Activated CD4-positive, alpha-beta T cell treated with anti-CD3 and anti-CD28 coated beads, Interleukin-2, amount 10 ng/mL, durations not matched to agents 7 days and 5 days (primary cell): Measurements from ENCODE around the gene FGA. TPM values are rescaled to one million over a fixed set of nuclear protein-coding genes. Genes with fewer than 3 reads are reported as not detected.
A peak's percentile ranks its signal among the peaks of the same experiment; 100 is the strongest.

Source experiments
- CTCF ChIA-PET: fragments of 350-600 bp; sonication (Branson Sonifier 250); formaldehyde crosslinking; loops from one replicate; lab custom pipeline; 2021; ENCODE audit warnings: antibody characterized with exemption; lab: Charles Lee
- POLR2A ChIA-PET: fragments of 350-600 bp; sonication (Branson Sonifier 250); formaldehyde crosslinking; loops from one replicate; lab custom pipeline; 2021; ENCODE audit warnings: antibody characterized with exemption; lab: Charles Lee
- DNase-seq: peaks from one replicate; pipeline ENCODE4 v3.0.0-alpha.2; 2020
- H3K27ac Mint-ChIP-seq: one replicate; pipeline ENCODE4 v1.8.0; 2021; ENCODE audit warnings: mild to moderate bottlenecking, moderate library complexity, mixed read lengths
- H3K27me3 Mint-ChIP-seq: one replicate; pipeline ENCODE4 v1.8.0; 2021; ENCODE audit warnings: mixed read lengths
- H3K36me3 Mint-ChIP-seq: one replicate; pipeline ENCODE4 v1.8.0; 2021; ENCODE audit warnings: low read depth, mixed read lengths
- H3K4me1 Mint-ChIP-seq: one replicate; pipeline ENCODE4 v1.8.0; 2021; ENCODE audit warnings: mixed read lengths
- H3K4me3 Mint-ChIP-seq: one replicate; pipeline ENCODE4 v1.8.0; 2021; ENCODE audit warnings: mild to moderate bottlenecking, moderate library complexity, mixed read lengths
- H3K9me3 Mint-ChIP-seq: one replicate; pipeline ENCODE4 v1.8.0; 2021; ENCODE audit warnings: mixed read lengths
- total RNA-seq, 2 experiments: library from RNA; stranded (reverse); gene quantifications; one replicate each; pipeline ENCODE4 v1.2.3, GENCODE V29; 2021

Gene FGA
- total RNA-seq, 2 experiments from 2014 or later: not detected

DNA sequence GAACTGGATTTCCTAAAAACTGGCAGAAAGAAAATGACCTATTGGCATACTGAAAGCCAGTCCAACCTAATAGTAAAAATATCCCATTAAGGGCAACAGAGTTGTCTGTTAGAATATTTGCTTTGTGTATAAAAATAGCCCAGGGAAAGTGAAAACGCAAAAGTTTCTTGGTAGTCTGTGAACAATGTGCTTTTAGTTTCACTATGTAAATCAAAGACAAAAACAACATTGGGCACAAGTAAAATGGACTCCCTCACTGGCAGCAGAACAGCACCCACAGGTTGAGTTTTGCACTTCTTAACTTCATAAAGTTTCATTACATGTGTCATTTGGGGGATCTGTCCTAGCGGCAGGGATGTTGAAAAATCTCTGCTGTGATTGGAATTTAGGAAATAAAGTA is 26.2 kb upstream of the FGA start:
- H3K27me3 Mint-ChIP-seq: peaks cover 17% of the 10 kb centered on the region
- peaks cover 8% of the 10 kb centered on the region for H3K36me3 Mint-ChIP-seq
- ChIA-PET CTCF (interaction anchor here (1.6 kb wide), 1 partner anchor 25 kb away, joined by 3 read pairs; no protein-coding TSS in a partner anchor), POLR2A (no interaction called here)
- peak overlapping the region; percentile 14 for H3K4me3 Mint-ChIP-seq
- H3K4me1 Mint-ChIP-seq: peaks cover 19% of the 10 kb centered on the region
- H3K9me3 Mint-ChIP-seq: peaks cover 4% of the 10 kb centered on the region
- peak; percentile 28 for DNase-seq
- H3K27ac Mint-ChIP-seq: peak overlapping the region; percentile 83

GRCh38 chr4:154616287-154616686 is 25.7 kb upstream of the FGA start:
- peak overlapping the region; percentile 83 for H3K27ac Mint-ChIP-seq
- POLR2A ChIA-PET: no interaction called here
- peaks cover 4% of the 10 kb centered on the region for H3K9me3 Mint-ChIP-seq

GRCh38 chr4:154615211-154615610 is 24.7 kb upstream of the FGA start:
- Mint-ChIP-seq H3K9me3 (peaks cover 4% of the 10 kb centered on the region), H3K4me3 (no peak overlapping the region), H3K27ac (no peak overlapping the region), H3K4me1 (peaks cover 19% of the 10 kb centered on the region), H3K36me3 (peaks cover 8% of the 10 kb centered on the region), H3K27me3 (peaks cover 16% of the 10 kb centered on the region)
- no peak for DNase-seq
- ChIA-PET POLR2A (no interaction called here), CTCF (interaction anchor here (1.6 to 1.8 kb wide), 2 partner anchors 12 to 24 kb away, joined by 3 to 5 read pairs; no protein-coding TSS in a partner anchor)

More at GRCh38 chr4:154616287-154616686, 25.7 kb upstream of the FGA start:
- H3K36me3 Mint-ChIP-seq: peaks cover 8% of the 10 kb centered on the region
- H3K4me3 Mint-ChIP-seq: no peak overlapping the region
- DNase-seq: no peak
- peaks cover 13% of the 10 kb centered on the region for H3K27me3 Mint-ChIP-seq
- peaks cover 19% of the 10 kb centered on the region for H3K4me1 Mint-ChIP-seq
- CTCF ChIA-PET: interaction anchor here (1.6 kb wide), 1 partner anchor 25 kb away, joined by 3 read pairs; no protein-coding TSS in a partner anchor

- POLR2A ChIA-PET: no interaction called here
- H3K36me3 Mint-ChIP-seq: peaks cover 8% of the 10 kb centered on the region
- no peak for DNase-seq
- H3K9me3 Mint-ChIP-seq: peaks cover 4% of the 10 kb centered on the region
- no peak overlapping the region for H3K4me3 Mint-ChIP-seq
- CTCF ChIA-PET: interaction anchor here (1.8 kb wide), 1 partner anchor 11 kb away, joined by 5 read pairs; no protein-coding TSS in a partner anchor
- H3K4me1 Mint-ChIP-seq: peaks cover 19% of the 10 kb centered on the region
- H3K27ac Mint-ChIP-seq: no peak overlapping the region
- peaks cover 18% of the 10 kb centered on the region for H3K27me3 Mint-ChIP-seq
These were observed 23.8 kb upstream of the FGA start for GRCh38 chr4:154614306-154614705.

DNA sequence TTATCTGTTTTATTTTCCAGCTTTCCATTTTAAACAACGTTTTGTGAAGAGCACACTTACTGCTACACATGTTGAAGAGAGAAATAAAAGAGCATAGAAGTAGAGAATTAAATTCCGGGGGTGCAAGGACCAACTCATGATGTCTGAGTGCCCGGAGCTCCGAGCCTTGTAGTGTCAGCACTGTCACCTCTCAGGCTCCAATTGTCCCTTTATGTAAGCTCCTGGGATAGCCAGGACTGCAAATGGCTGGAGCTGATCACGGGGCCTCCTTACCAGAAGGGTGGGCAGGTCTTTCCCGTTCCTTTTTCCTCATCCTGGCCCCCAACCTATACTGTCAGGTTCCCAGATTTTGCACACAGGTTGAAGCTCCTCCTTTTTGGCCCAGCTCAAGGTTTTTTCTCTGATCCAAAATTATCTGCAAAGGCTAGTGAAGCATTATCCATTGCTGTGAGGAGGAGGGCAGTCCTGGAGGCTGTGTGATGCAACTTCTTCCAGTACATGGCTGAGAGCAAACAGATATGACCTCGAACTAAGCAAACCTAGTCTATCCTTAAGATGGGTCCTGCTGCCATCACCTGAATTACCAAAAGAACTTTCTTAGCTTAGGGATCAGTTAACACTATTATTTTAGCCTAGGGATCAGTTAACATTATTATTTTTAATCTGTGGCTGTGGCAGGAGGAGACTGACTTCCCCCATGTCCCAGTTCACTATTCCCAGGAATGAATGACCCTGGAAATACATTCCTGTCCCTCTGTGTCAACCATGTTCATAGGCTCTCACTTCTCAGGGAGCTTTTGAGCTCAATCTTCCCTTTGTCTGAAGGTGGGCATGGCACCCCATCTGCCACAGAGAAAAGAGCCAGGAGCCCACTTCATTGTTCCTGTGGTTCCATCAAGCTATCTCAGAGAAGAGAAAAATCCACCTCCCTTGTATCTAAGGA is 22.2 kb upstream of the FGA start, which contains the start of gene FGG:
Gene FGG (minus strand): TSS at position 185 of the 943 bp plus-strand sequence. CDS start 47 bp downstream, at position 138.
- no peak within 1 kb of the TSS for H3K4me3 Mint-ChIP-seq
- no peak for DNase-seq
- ChIA-PET POLR2A (no interaction called here), CTCF (interaction anchor here (1.0 to 1.6 kb wide), 3 partner anchors 9 to 53 kb away, joined by 3 to 5 read pairs (median 4); no protein-coding TSS in a partner anchor)
- peaks cover 27% of the 10 kb centered on the region for H3K27me3 Mint-ChIP-seq
- H3K9me3 Mint-ChIP-seq: peaks cover 4% of the 10 kb centered on the region
- H3K36me3 Mint-ChIP-seq: peaks cover 8% of the 10 kb centered on the region
- peaks cover 17% of the 10 kb centered on the region for H3K4me1 Mint-ChIP-seq
- H3K27ac Mint-ChIP-seq: no peak within 1 kb of the TSS

GRCh38 chr4:154611833-154612232 is 21.3 kb upstream of the FGA start:
- no peak for DNase-seq
- ChIA-PET POLR2A (no interaction called here), CTCF (interaction anchor here (1.6 kb wide), 1 partner anchor 13 kb away, joined by 4 read pairs; no protein-coding TSS in a partner anchor)
- Mint-ChIP-seq H3K4me3 (no peak overlapping the region), H3K27me3 (peaks cover 27% of the 10 kb centered on the region), H3K27ac (no peak overlapping the region), H3K9me3 (peaks cover 1% of the 10 kb centered on the region), H3K36me3 (peaks cover 5% of the 10 kb centered on the region), H3K4me1 (peaks cover 12% of the 10 kb centered on the region)

DNA sequence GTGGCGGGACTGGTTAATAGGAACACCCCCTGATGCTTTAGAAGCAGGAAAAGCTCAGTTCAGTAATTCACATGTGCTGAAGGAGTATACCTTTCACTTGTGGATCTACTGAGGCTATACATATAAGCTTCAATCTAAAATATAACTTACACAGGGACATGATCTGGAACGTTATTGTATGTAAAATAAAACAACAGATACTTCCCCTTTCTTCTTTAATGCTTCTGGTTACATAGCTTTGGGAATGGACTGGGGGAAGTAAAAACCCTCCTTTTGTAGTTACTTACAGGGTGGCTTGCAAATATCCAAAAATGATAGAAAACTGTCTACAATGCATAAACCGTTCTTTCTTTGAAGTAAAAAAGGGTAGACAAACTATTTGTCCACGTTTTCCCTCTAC is 20.0 kb upstream of the FGA start:
- H3K27ac Mint-ChIP-seq: no peak overlapping the region
- peaks cover under 1% of the 10 kb centered on the region for H3K4me1 Mint-ChIP-seq
- CTCF ChIA-PET: no interaction called here
- H3K4me3 Mint-ChIP-seq: no peak overlapping the region
- no peaks in the 10 kb centered on the region for H3K36me3 Mint-ChIP-seq
- H3K27me3 Mint-ChIP-seq: peaks cover 30% of the 10 kb centered on the region
- H3K9me3 Mint-ChIP-seq: no peaks in the 10 kb centered on the region
- no peak for DNase-seq
- POLR2A ChIA-PET: no interaction called here

DNA sequence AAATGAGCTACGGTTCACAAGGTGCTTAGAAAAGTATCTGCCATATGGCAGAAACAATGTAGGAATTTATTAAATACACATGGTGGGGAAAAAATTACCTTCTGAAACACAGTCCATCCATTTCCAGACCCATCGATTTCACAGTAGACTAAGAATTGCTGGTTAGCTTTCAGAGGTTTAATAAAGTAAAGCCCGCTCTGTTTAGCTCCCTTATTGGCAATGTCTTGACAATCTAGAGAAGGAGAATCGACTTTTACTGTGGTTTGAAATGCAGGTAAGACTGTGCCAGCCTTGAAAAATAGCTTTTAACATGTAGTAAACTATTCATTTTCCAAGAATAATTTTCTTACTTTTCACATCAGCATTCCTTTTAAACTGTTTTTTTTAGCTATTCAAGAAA is 19.0 kb upstream of the FGA start:
- no peaks in the 10 kb centered on the region for H3K36me3 Mint-ChIP-seq
- H3K4me3 Mint-ChIP-seq: no peak overlapping the region
- no peak for DNase-seq
- no peaks in the 10 kb centered on the region for H3K4me1 Mint-ChIP-seq
- H3K9me3 Mint-ChIP-seq: no peaks in the 10 kb centered on the region
- no peak overlapping the region for H3K27ac Mint-ChIP-seq
- ChIA-PET POLR2A (no interaction called here), CTCF (interaction anchor here (1.1 kb wide), 1 partner anchor 9 kb away, joined by 3 read pairs; no protein-coding TSS in a partner anchor)
- peaks cover 35% of the 10 kb centered on the region for H3K27me3 Mint-ChIP-seq

GRCh38 chr4:154608361-154609252 is 18.1 kb upstream of the FGA start:
- DNase-seq: no peak
- H3K4me3 Mint-ChIP-seq: no peak overlapping the region
- no peaks in the 10 kb centered on the region for H3K36me3 Mint-ChIP-seq
- H3K4me1 Mint-ChIP-seq: no peaks in the 10 kb centered on the region
- H3K27ac Mint-ChIP-seq: no peak overlapping the region
- ChIA-PET CTCF (interaction anchor here (1.1 kb wide), 1 partner anchor 10 kb away, joined by 3 read pairs; no protein-coding TSS in a partner anchor), POLR2A (no interaction called here)
- H3K9me3 Mint-ChIP-seq: no peaks in the 10 kb centered on the region
- H3K27me3 Mint-ChIP-seq: peaks cover 29% of the 10 kb centered on the region

- no peak for DNase-seq
- Mint-ChIP-seq H3K27me3 (peaks cover 24% of the 10 kb centered on the region), H3K9me3 (no peaks in the 10 kb centered on the region), H3K36me3 (no peaks in the 10 kb centered on the region), H3K4me1 (no peaks in the 10 kb centered on the region), H3K4me3 (no peak overlapping the region), H3K27ac (no peak overlapping the region)
- ChIA-PET POLR2A (no interaction called here), CTCF (interaction anchor here (0.6 kb wide), 1 partner anchor 733 kb away, joined by 3 read pairs; no protein-coding TSS in a partner anchor)
These were observed 16.5 kb upstream of the FGA start for GRCh38 chr4:154606728-154607723.

GRCh38 chr4:154604696-154605200 is 14.2 kb upstream of the FGA start:
- Mint-ChIP-seq H3K4me3 (no peak overlapping the region), H3K27ac (no peak overlapping the region), H3K36me3 (no peaks in the 10 kb centered on the region), H3K4me1 (no peaks in the 10 kb centered on the region), H3K27me3 (peaks cover 30% of the 10 kb centered on the region), H3K9me3 (no peaks in the 10 kb centered on the region)
- DNase-seq: no peak
- ChIA-PET CTCF (interaction anchor here (1.1 kb wide), 1 partner anchor 52 kb away, joined by 3 read pairs; no protein-coding TSS in a partner anchor), POLR2A (no interaction called here)
